ENCODE results near the gene SMYD3.

GRCh38 chr1:246010386-246010785 is 496.7 kb downstream of the SMYD3 start:
- TF ChIP-seq CTCF (IDR thresholded peaks at IDR 0.05; ENCODE audit: insufficient read depth, low read length, poor library complexity, severe bottlenecking): no peak
- no peak for TF ChIP-seq EZH2phosphoT487 (conservative IDR thresholded peaks at IDR 0.05; ENCODE audit: low read length)
